GM18519 (cell line): ENCODE results near the gene PMPCA.

Source experiments
- ATAC-seq: cut with Tn5 transposase; IDR thresholded peaks from one replicate; pipeline ENCODE4 v1.9.1; 2021; ENCODE audit warnings: mild to moderate bottlenecking, moderate library complexity; ENCODE audit not compliant: unreplicated experiment, low FRiP score

Gene PMPCA

DNA sequence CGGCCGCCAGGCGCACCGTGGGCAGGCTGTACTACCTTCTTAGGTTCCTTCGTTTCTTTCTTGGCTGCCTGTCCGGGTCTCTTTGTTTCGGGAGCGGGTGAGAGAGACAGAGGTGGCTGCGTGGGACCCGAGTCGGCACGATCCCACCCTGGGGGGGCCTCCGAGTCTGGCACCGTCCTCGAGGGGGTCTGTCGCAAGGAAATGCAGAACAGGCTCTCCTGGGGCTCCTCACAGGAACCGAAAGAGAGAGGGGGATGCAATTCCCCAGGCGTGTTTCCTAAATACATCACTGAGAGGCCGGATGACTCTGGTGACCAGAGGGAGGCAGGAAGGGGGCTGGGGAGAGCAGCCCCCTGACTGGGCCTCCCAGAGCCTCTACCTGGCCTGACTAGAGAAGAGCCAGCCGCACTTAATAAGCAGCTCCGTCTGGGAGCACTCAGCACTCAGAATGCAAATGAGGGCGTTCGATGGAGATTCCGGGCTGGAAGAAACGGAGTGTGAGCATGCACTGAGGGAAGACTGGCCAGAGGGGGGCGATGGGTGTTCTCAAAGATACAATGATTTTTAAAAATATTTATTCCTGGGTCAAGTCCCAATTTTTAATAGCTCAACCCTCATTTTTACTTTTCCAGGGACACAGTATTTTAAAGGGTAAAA, 40.9 kb downstream of the PMPCA start:
- no peak for ATAC-seq

GRCh38 chr9:136453326-136453725, 42.9 kb downstream of the PMPCA start:
- ATAC-seq: no peak

- ATAC-seq: no peak
Measured at GRCh38 chr9:136454026-136454796, 43.8 kb downstream of the PMPCA start.

DNA sequence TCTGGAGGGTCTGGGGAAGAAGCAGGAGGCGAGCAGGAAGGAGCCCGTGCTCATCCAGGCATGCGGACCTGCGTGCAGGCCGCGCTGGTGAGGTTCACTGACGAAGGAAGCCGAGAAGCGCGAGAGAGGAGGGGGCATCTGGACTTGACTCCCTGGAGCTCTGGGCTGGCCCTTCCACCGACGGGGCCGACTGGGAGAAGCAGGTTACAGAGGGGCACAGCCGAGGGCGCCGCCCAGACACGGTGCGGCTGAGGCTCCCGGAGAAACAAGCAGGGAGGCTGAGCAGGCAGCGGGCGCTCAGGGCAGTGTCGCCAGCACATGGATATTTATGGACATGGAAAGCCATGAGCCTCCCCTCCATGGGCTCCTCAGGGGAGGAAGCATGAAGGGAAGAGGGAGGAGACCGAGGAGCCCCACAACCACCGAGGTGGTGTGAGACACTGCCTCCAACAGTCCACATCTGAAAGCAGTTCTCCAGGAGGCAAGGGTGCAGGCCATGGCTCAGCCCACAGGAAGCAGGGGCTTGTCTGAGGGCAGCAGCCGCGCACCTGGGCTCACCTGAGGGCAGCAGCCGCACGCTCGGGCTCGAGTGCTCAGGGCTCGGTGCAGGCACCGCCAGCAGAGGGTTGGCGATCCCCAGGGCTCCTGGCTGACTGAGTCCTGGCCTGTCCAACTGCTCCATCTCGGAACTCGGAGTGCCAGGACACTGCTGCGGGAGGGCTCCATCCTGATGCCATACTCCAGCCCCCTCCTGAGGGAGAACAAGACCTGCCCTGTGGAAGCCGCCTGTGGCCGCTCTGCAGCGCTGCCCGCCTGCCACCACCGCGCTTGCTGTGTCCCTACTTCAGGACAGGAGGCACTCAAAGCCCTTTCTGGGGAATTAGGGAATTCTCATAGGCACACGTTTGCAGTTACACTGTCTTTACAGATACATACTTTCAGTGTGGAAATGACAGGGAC, 44.9 kb downstream of the PMPCA start:
- no peak for ATAC-seq

DNA sequence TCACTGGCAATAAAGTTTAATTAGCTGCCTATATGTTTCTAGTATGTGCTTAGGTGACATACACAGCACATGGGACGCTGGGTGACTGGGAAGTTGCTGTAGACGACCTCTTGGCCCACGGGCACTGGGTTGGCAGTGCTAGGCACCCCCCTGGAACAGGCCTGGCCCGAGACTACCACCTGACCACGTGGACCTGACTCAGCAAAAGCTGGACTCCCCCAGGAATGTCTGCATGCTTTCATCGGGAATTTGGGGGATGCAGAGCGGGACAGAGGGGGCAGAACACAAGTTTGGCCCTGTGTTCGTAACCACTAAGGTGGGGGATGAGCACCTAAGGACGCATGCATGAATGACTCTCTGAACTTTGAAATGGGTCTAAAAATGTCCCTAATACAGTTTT, 45.8 kb downstream of the PMPCA start:
- no peak for ATAC-seq

- no peak for ATAC-seq
Measured at GRCh38 chr9:136457326-136457725, 46.9 kb downstream of the PMPCA start.

DNA sequence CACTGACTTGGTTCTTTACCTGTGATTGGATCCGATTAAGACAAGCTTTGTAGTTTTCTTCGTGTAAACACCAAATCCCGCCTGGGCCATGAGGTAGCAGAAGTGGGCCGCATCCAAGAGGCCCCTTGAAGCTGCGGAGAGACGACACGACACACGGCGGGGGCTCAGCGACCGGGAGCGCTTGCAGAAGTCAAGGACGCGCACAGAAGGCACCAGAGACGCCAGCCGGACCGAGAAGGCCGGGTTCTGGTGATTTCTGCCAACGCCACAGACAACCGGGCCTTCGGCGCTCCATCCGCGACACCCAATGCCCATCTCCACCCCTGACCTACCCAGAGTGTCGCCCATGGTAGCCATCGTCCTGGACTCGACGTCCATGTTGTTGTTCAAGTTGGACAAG, 49.0 kb downstream of the PMPCA start:
- no peak for ATAC-seq

GRCh38 chr9:136460772-136461325, 50.4 kb downstream of the PMPCA start:
- no peak for ATAC-seq

GRCh38 chr9:136462664-136463063, 52.2 kb downstream of the PMPCA start:
- no peak for ATAC-seq

GRCh38 chr9:136463578-136463977, 53.1 kb downstream of the PMPCA start:
- ATAC-seq: no peak

- no peak for ATAC-seq
Measured at GRCh38 chr9:136464241-136464640, 53.8 kb downstream of the PMPCA start.

DNA sequence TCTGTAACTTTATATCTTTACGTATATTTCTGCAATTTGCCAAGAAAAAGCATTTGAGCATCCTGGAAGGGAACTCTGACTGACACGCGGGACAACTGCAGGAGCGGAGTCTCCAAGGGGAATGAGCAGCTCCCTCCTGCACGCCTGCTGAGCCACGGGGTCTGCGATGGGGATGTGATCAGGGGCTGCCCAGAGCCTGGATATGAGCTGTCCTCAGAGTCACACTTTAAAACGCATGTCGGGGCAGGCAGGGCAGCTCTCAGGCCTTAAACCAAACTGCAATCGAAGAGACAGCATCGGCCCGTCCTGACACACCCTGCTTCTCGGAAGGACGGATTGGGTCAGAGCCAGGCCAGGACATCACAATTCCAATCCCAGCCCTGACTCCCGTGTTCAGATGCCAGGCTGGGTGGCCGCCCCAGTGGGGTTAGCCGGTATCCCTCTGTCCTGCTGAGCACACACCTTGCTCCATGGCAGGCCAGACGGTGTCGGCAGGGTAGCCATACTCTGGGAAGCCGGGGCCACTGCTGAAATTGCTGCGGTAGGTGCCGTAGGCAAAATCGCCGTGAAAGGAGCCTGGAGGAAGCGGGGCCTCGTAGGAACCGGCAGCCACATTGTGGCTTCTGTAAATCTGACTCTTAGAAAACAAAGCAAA, 55.2 kb downstream of the PMPCA start:
- no peak for ATAC-seq

DNA sequence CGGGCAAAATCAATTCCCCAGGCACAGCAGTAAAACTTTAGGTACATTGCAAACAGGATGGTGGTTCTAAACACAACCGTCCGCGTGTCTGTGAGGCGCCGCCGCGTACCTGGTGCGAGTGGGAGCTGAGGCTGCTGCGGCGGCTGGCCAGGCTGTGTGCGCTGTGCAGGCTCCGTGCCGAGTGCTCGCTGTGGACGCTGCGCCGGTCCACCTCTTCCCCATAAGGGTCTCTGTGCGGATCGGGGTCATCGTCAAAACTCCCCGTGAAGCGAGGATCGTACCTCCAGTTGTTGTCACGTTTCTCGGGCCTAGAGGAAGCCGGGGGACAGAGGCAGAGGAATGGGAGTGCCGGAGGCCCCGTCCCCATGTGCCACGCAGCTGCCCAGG, 55.7 kb downstream of the PMPCA start:
- no peak for ATAC-seq

GRCh38 chr9:136467766-136468165, 57.3 kb downstream of the PMPCA start:
- ATAC-seq: no peak

GRCh38 chr9:136470356-136470755, 59.9 kb downstream of the PMPCA start:
- no peak for ATAC-seq

GRCh38 chr9:136470792-136471469, 60.5 kb downstream of the PMPCA start:
- no peak for ATAC-seq

GRCh38 chr9:136471802-136472487, 61.5 kb downstream of the PMPCA start:
- ATAC-seq: no peak

- no peak for ATAC-seq
Measured at GRCh38 chr9:136472640-136473353, 62.3 kb downstream of the PMPCA start.

DNA sequence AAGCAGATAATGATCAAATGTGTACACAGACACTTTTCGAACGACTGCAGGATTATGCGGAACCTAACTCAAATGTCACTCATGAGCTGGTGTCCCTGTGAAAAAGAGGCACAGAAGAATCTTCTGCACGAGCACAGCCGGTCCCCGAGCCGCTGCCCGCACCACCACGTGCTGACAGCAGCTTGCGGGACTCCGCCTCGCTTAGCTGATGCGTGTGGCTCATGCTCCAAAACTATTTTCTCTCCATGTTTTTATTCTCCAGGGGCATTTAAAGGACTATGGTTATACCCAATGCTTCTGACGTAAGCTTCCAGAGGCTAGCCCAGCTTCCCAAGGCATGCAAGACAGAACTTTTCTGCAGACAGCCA, 62.9 kb downstream of the PMPCA start:
- ATAC-seq: no peak
